Astrocyte of the spinal cord (primary cell): Measurements from ENCODE around the gene TBC1D3I.

Source experiments
- DNase-seq: peaks from one replicate; pipeline ENCODE4 v3.0.0; 2011; ENCODE audit warnings: low read depth, low spot score
- H3K4me3 ChIP-seq: 2 replicates; pipeline ENCODE4 v1.5.1; 2011; ENCODE audit warnings: low read depth, mild to moderate bottlenecking, low read length, moderate library complexity
- CTCF ChIP-seq: IDR thresholded peaks from 2 replicates; pipeline ENCODE4 v1.5.1; 2012; ENCODE audit warnings: low read depth, mild to moderate bottlenecking, low read length, inconsistent platforms
- in situ Hi-C: cut with HindIII; loops from 2 replicates; pipeline ENCODE4 v1.10.0; 2017; ENCODE audit warnings: low sequenced_read_pairs

Gene TBC1D3I

GRCh38 chr17:36205637-36206485, 58.5 kb downstream of the TBC1D3I start:
- H3K4me3 ChIP-seq, result no peak overlapping the region
- no peak for DNase-seq
- no peak for TF ChIP-seq CTCF
- in situ Hi-C loops, result no loop called here

- no peak overlapping the region for H3K4me3 ChIP-seq
- TF ChIP-seq CTCF, result no peak
- no peak for DNase-seq
- in situ Hi-C loops, result no loop called here
Observed at GRCh38 chr17:36204724-36205500, 59.5 kb downstream of the TBC1D3I start.
